ENCODE results near the gene CBFA2T3. TPM values are rescaled to one million over a fixed set of nuclear protein-coding genes. Genes with fewer than 3 reads are reported as not detected.
A peak's percentile ranks its signal among the peaks of the same experiment; 100 is the strongest.

CBFA2T3 gene
- total RNA-seq, 1 donor from 2014 or later = not detected

DNA sequence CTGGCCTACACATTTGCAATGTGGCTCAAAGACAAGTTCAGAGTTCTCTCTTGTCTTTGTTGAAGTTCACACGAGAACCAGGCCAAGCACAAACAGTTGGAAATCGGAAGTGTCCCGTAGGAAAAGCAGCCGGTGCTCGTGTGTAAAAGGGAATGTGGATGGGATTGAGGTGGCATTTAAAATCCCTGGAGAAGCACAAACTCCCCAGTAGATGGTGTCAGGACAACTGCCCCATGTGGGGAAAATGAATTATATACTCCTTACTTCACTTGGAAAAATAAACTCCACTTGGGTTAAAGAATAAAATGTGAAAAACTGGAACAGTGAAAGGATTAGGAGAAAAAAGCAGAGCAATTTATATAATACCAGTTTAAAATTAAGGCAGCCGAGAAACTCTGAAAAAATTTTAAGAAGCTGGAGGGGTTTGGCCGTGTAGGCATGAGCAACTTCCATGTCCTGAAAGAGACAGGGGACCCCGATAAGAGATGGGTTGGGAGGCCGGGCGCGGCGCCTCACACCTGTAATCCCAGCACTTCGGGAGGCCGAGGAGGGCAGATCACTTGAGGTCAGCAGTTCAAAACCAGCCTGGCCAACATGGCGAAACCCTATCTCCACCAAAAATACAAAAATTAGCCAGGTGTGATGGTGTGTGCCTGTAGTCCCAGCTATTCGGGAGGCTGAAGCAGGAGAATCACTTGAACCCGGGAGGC, 28.1 kb downstream of the CBFA2T3 start:
- DNase-seq (ENCODE audit: extremely low spot score, unreplicated experiment) = no peak
- peaks cover 59% of the 10 kb centered on the region for H3K27me3 Mint-ChIP-seq (ENCODE audit: unreplicated experiment)

GRCh38 chr16:88945473-88945872, 31.5 kb downstream of the CBFA2T3 start:
- Mint-ChIP-seq H3K4me1 (ENCODE audit: unreplicated experiment) (no peaks in the 10 kb centered on the region), H3K9me3 (ENCODE audit: unreplicated experiment) (no peaks in the 10 kb centered on the region), H3K27ac (ENCODE audit: unreplicated experiment) (no peak overlapping the region), H3K4me3 (ENCODE audit: unreplicated experiment) (no peak overlapping the region), H3K27me3 (ENCODE audit: unreplicated experiment) (peaks cover 58% of the 10 kb centered on the region), H3K36me3 (ENCODE audit: unreplicated experiment) (no peaks in the 10 kb centered on the region)
- no peak for DNase-seq (ENCODE audit: extremely low spot score, unreplicated experiment)
- TF ChIP-seq CTCF (IDR thresholded peaks at IDR 0.05) = no peak

More for the DNA sequence above, 28.1 kb downstream of the CBFA2T3 start:
- H3K27ac Mint-ChIP-seq (ENCODE audit: unreplicated experiment) = no peak overlapping the region
- TF ChIP-seq CTCF (IDR thresholded peaks at IDR 0.05) = peak; percentile 12
- H3K4me3 Mint-ChIP-seq (ENCODE audit: unreplicated experiment) = no peak overlapping the region
- no peaks in the 10 kb centered on the region for H3K36me3 Mint-ChIP-seq (ENCODE audit: unreplicated experiment)
- no peaks in the 10 kb centered on the region for H3K4me1 Mint-ChIP-seq (ENCODE audit: unreplicated experiment)
- no peaks in the 10 kb centered on the region for H3K9me3 Mint-ChIP-seq (ENCODE audit: unreplicated experiment)

DNA sequence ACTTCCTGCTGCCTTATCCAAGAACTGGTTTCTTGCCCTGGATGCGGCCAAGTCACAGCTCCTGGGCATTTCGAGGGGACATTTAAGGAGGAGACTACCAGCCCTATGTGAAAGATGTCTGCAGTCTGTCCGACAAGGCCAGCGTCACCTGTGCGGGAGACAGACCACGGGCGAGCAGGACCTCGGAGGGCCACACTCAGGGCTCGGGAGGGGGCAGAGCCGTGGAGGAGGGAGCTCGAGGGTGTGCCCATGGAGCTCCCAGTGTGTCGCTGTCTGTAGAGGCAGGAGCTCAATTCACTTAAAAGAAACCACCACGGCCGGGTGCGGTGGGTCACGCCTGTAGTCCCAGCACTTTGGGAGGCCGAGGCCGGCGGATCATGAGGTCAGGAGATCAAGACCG, 33.3 kb downstream of the CBFA2T3 start:
- TF ChIP-seq CTCF (IDR thresholded peaks at IDR 0.05) = no peak
- H3K4me3 Mint-ChIP-seq (ENCODE audit: unreplicated experiment) = no peak overlapping the region

GRCh38 chr16:88943131-88943664, 33.8 kb downstream of the CBFA2T3 start:
- peaks cover 58% of the 10 kb centered on the region for H3K27me3 Mint-ChIP-seq (ENCODE audit: unreplicated experiment)
- no peaks in the 10 kb centered on the region for H3K9me3 Mint-ChIP-seq (ENCODE audit: unreplicated experiment)
- no peaks in the 10 kb centered on the region for H3K4me1 Mint-ChIP-seq (ENCODE audit: unreplicated experiment)
- H3K4me3 Mint-ChIP-seq (ENCODE audit: unreplicated experiment) = no peak overlapping the region
- H3K36me3 Mint-ChIP-seq (ENCODE audit: unreplicated experiment) = no peaks in the 10 kb centered on the region
- TF ChIP-seq CTCF (IDR thresholded peaks at IDR 0.05) = no peak
- no peak for DNase-seq (ENCODE audit: extremely low spot score, unreplicated experiment)
- no peak overlapping the region for H3K27ac Mint-ChIP-seq (ENCODE audit: unreplicated experiment)

More for the DNA sequence above, 33.3 kb downstream of the CBFA2T3 start:
- H3K36me3 Mint-ChIP-seq (ENCODE audit: unreplicated experiment) = no peaks in the 10 kb centered on the region
- DNase-seq (ENCODE audit: extremely low spot score, unreplicated experiment) = no peak
- no peaks in the 10 kb centered on the region for H3K4me1 Mint-ChIP-seq (ENCODE audit: unreplicated experiment)
- H3K27ac Mint-ChIP-seq (ENCODE audit: unreplicated experiment) = no peak overlapping the region
- H3K27me3 Mint-ChIP-seq (ENCODE audit: unreplicated experiment) = peaks cover 63% of the 10 kb centered on the region
- no peaks in the 10 kb centered on the region for H3K9me3 Mint-ChIP-seq (ENCODE audit: unreplicated experiment)
